Endothelial cell of umbilical vein (primary cell): ENCODE data around the gene RANBP17.

ENCODE experiments used
- CTCF ChIP-seq, 2 donors: IDR thresholded peaks; 1 replicate in 1 of 2; 2 replicates in 1 of 2; pipeline ENCODE4 v1.5.1; 2011; ENCODE audit warnings: low read length in 2 of 2, mild to moderate bottlenecking in 2 of 2, moderate library complexity in 2 of 2, control low read depth in 1 of 2, inconsistent platforms in 1 of 2, low read depth in 1 of 2; ENCODE audit not compliant: insufficient read depth in 1 of 2; ENCODE audit errors: extremely low read depth in 1 of 2
- EZH2 ChIP-seq: IDR thresholded peaks from 2 replicates; pipeline ENCODE4 v1.6.1; 2012; ENCODE audit warnings: borderline replicate concordance, low read depth, mild to moderate bottlenecking, moderate library complexity, low read length, inconsistent platforms; ENCODE audit not compliant: severe bottlenecking
- GATA2 ChIP-seq: IDR thresholded peaks from 2 replicates; pipeline ENCODE4 v1.7.0; 2011; ENCODE audit warnings: low read depth, mild to moderate bottlenecking, moderate library complexity, mixed read lengths, low read length; ENCODE audit not compliant: insufficient read length, insufficient read depth

GRCh38 chr5:171315925-171316257 lies 454.1 kb downstream of the RANBP17 start:
- TF ChIP-seq EZH2 = no peak
- no peak for TF ChIP-seq CTCF (IDR thresholded peaks at IDR 0.05; ENCODE audit: extremely low read depth in 1 of 2, insufficient read depth in 1 of 2, low read depth in 1 of 2, low read length in 2 of 2)
- no peak for TF ChIP-seq GATA2
